ENCODE measurements around the gene RAP2C. TPM values are rescaled to one million over a fixed set of nuclear protein-coding genes. Genes with fewer than 3 reads are reported as not detected.

The RAP2C gene
- total RNA-seq, 1 experiment from 2014 or later = 13.8 TPM

DNA sequence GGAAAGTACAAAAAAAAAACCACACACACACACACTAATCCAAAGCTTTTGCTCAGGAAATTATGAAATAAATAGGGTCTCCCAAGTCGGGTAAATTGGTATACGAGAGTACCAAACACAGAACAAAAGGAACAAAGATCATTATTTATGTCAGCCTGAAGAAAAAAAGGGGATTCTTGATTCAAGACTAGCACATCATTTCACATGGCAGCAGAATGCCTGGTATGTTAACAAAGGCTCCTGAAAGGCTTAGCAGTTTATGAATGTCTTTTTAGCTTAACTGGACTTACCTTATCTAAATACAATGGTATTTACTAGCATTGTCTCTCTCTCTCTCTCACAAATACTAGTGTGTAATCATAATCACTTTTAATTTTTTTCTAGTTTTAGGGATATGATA, 11.3 kb downstream of the RAP2C start:
- Histone ChIP-seq H3K4me3 (ENCODE audit: low read length) (no peak overlapping the region), H3K4me1 (ENCODE audit: insufficient read depth, low read length) (no peaks in the 10 kb centered on the region), H3K9me3 (ENCODE audit: low read length) (no peaks in the 10 kb centered on the region), H3K4me2 (ENCODE audit: low read length) (no peak overlapping the region), H3K27ac (ENCODE audit: low read length) (no peak overlapping the region), H4K20me1 (ENCODE audit: low read length) (no peaks in the 10 kb centered on the region), H3F3A (ENCODE audit: low read length, unreplicated experiment) (no peaks in the 10 kb centered on the region), H2AFZ (ENCODE audit: low read length) (no peak overlapping the region), H3K36me3 (ENCODE audit: low read depth, low read length) (peaks cover 11% of the 10 kb centered on the region; the same call in 1 of the 2 replicates), H3K9me2 (replicated peaks; ENCODE audit: low read length) (no peaks in the 10 kb centered on the region), H3K79me2 (ENCODE audit: low read length) (0 out of 2 replicates have a peak, but pooled peaks cover 5% of the 10 kb centered on the region), H3K9ac (ENCODE audit: low read length) (no peak overlapping the region), H3K27me3 (ENCODE audit: low read length) (no peaks in the 10 kb centered on the region)
- no TSS peak for BruUV-seq (replicated peaks)
- DNase-seq (no peak), ATAC-seq (no peak)
- intact Hi-C loops (cut with micrococcal nuclease) = no loop called here
- TF ChIP-seq EZH2 (IDR thresholded peaks at IDR 0.05; ENCODE audit: low read length, unreplicated experiment) (no peak), EZH2phosphoT487 (IDR thresholded peaks at IDR 0.05; ENCODE audit: borderline replicate concordance, low read length) (no peak)
- TF ChIP-seq, protein P1, sequence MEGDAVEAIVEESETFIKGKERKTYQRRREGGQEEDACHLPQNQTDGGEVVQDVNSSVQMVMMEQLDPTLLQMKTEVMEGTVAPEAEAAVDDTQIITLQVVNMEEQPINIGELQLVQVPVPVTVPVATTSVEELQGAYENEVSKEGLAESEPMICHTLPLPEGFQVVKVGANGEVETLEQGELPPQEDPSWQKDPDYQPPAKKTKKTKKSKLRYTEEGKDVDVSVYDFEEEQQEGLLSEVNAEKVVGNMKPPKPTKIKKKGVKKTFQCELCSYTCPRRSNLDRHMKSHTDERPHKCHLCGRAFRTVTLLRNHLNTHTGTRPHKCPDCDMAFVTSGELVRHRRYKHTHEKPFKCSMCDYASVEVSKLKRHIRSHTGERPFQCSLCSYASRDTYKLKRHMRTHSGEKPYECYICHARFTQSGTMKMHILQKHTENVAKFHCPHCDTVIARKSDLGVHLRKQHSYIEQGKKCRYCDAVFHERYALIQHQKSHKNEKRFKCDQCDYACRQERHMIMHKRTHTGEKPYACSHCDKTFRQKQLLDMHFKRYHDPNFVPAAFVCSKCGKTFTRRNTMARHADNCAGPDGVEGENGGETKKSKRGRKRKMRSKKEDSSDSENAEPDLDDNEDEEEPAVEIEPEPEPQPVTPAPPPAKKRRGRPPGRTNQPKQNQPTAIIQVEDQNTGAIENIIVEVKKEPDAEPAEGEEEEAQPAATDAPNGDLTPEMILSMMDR (conservative IDR thresholded peaks at IDR 0.05; ENCODE audit: low read depth, low read length) = no peak
- POLR2A ChIA-PET (ENCODE audit: unreplicated experiment) = no interaction called here
- CTCF ChIA-PET = no interaction called here

DNA sequence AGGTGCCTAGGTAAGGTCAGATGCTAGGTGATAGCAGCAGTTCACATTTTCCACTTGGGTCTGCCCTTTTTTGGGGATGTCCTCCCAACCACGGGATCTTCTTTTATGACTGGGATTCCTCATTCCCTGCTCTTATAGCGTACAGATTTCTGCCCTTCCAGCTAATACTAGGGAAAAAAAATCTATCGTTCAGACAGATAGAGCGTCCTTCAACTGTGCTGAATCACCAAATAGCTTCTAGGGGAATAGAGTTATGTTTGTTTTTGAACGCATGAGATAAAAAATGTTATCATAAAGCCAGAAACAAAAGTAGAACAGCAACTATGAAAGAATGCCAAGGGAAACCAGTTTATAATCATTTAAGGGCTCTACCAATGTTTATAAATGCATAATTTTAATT, 13.0 kb downstream of the RAP2C start:
- H3K9me3 ChIP-seq (ENCODE audit: low read length) = no peaks in the 10 kb centered on the region
- no peak overlapping the region for H3K4me2 ChIP-seq (ENCODE audit: low read length)
- ATAC-seq = no peak
- H3K27ac ChIP-seq (ENCODE audit: low read length) = no peak overlapping the region
- 0 out of 2 replicates have a peak, but pooled peaks cover 1% of the 10 kb centered on the region for H3K79me2 ChIP-seq (ENCODE audit: low read length)
- no TSS peak for BruUV-seq (replicated peaks)
- DNase-seq = no peak
- H3K4me1 ChIP-seq (ENCODE audit: insufficient read depth, low read length) = no peaks in the 10 kb centered on the region
- POLR2A ChIA-PET (ENCODE audit: unreplicated experiment) = no interaction called here
- no peak for TF ChIP-seq EZH2phosphoT487 (IDR thresholded peaks at IDR 0.05; ENCODE audit: borderline replicate concordance, low read length)
- TF ChIP-seq, protein P1 (conservative IDR thresholded peaks at IDR 0.05; ENCODE audit: low read depth, low read length) = no peak
- H2AFZ ChIP-seq (ENCODE audit: low read length) = no peak overlapping the region
- H3K27me3 ChIP-seq (ENCODE audit: low read length) = no peaks in the 10 kb centered on the region
- no peaks in the 10 kb centered on the region for H4K20me1 ChIP-seq (ENCODE audit: low read length)
- H3K9ac ChIP-seq (ENCODE audit: low read length) = no peak overlapping the region
- H3K36me3 ChIP-seq (ENCODE audit: low read depth, low read length) = peaks cover 4% of the 10 kb centered on the region; the same call in 1 of the 2 replicates
- no peaks in the 10 kb centered on the region for H3K9me2 ChIP-seq (replicated peaks; ENCODE audit: low read length)
- CTCF ChIA-PET = no interaction called here
- no peak overlapping the region for H3K4me3 ChIP-seq (ENCODE audit: low read length)
- intact Hi-C loops (cut with micrococcal nuclease) = no loop called here
- H3F3A ChIP-seq (ENCODE audit: low read length, unreplicated experiment) = no peaks in the 10 kb centered on the region

DNA sequence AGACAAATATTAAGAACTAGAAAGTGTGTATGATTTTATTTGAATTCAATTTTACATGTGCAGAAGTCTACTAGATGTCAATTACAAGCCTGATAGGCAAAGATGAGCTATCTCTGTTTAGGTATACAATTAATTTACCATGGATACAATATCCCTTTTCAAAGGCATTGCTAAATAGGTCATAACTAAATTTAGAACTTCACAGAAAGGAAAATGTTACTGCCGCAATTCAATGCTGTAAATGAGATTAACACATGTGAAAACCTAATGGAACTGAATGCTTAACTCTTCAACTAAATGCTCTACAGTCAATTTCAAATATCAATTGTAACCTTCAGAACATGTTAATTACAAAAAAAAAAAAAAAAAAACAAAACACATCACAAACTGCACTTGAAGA, 14.6 kb downstream of the RAP2C start:
- H3K79me2 ChIP-seq (ENCODE audit: low read length) = no peaks in the 10 kb centered on the region

More for the DNA sequence above, 14.6 kb downstream of the RAP2C start:
- no peaks in the 10 kb centered on the region for H4K20me1 ChIP-seq (ENCODE audit: low read length)
- no peaks in the 10 kb centered on the region for H3K4me1 ChIP-seq (ENCODE audit: insufficient read depth, low read length)
- no peak for DNase-seq
- H3K27ac ChIP-seq (ENCODE audit: low read length) = no peak overlapping the region
- H3K9me3 ChIP-seq (ENCODE audit: low read length) = no peaks in the 10 kb centered on the region
- no peak for ATAC-seq
- no peak for TF ChIP-seq EZH2phosphoT487 (IDR thresholded peaks at IDR 0.05; ENCODE audit: borderline replicate concordance, low read length)
- TF ChIP-seq EZH2 (IDR thresholded peaks at IDR 0.05; ENCODE audit: low read length, unreplicated experiment) = no peak
- TF ChIP-seq, protein P1 (conservative IDR thresholded peaks at IDR 0.05; ENCODE audit: low read depth, low read length) = no peak
- ChIA-PET POLR2A (ENCODE audit: unreplicated experiment) (no interaction called here), CTCF (no interaction called here)
- H3K4me3 ChIP-seq (ENCODE audit: low read length) = no peak overlapping the region
- H3F3A ChIP-seq (ENCODE audit: low read length, unreplicated experiment) = no peaks in the 10 kb centered on the region
- H3K36me3 ChIP-seq (ENCODE audit: low read depth, low read length) = peaks cover 4% of the 10 kb centered on the region; the same call in 1 of the 2 replicates
- no peak overlapping the region for H3K4me2 ChIP-seq (ENCODE audit: low read length)
- H3K9me2 ChIP-seq (replicated peaks; ENCODE audit: low read length) = no peaks in the 10 kb centered on the region
- intact Hi-C loops (cut with micrococcal nuclease) = no loop called here
- H3K9ac ChIP-seq (ENCODE audit: low read length) = no peak overlapping the region
- no peak overlapping the region for H2AFZ ChIP-seq (ENCODE audit: low read length)
- no TSS peak for BruUV-seq (replicated peaks)
- no peaks in the 10 kb centered on the region for H3K27me3 ChIP-seq (ENCODE audit: low read length)

All from PC-3 (cell line).